ENCODE results near the gene RAB30.

RAB30 gene

DNA sequence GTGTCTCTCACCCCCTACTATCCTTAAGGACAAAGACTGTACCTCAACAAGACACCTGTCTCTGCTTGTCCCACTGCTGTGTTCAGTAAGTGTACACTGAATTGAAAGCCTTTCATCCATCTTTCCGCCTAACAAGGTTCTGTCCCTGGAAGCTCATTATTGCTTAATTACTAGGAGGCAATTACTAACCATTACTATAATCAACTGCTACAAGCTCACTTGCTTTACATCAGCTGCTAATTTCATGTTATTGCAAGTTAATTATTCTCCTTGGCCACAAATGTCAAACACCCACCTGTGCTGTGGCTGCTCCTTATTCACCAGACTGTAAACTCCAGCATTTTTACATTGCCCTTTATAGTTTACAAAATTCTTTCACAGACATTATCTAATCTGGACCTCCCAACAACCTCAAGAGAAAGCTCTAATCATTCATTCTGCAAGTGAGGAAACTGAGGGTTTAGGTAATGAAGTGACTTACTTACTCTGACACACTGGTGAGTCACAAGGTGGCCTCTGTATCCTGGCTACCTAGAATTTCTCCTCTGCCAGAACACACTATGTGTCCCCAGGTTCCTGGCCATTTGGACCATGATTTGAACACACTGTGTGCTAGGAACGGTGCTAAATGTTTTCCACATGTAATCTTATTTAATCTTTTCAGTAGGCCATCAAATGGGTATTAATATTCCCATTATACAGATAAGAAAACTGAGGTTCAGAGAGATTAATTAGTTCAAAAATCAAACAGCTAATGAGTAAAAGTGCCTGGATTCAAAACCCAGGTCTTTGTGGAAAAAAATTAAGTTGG lies 66.7 kb downstream of the RAB30 start:
- Histone ChIP-seq H3K36me3 (ENCODE audit: control insufficient read depth in 5 of 5, insufficient read depth in 5 of 5, low read length in 5 of 5) (no peaks in the 10 kb centered on the region), H3K4me1 (ENCODE audit: control insufficient read depth in 5 of 5, insufficient read depth in 5 of 5, low read length in 5 of 5) (peaks cover 7 to 32% (median 29%) of the 10 kb centered on the region in 5 donors)

DNA sequence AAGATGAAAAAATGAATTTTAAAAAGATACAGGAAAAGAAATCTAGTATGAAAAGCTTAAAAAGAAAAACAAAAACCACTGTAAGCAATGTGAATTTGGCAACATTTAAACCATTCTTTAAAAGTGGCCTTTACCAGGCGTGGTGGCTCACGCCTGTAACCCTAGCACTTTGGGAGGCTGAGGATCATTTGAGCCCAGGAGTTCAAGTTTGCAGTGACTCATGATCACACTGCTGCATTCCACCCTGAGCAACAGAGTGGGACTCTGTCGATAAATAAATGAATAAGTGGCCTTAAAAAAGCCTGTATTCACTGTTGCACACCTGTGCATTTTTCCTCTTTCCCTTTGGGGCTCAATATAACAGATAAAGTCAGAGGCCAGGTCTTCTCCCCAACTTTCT lies 69.2 kb downstream of the RAB30 start:
- Histone ChIP-seq H3K4me1 (ENCODE audit: control insufficient read depth in 5 of 5, insufficient read depth in 5 of 5, low read length in 5 of 5) (peaks cover 2 to 28% (median 24%) of the 10 kb centered on the region in 5 donors), H3K9me3 (ENCODE audit: control insufficient read depth in 5 of 5, low read length in 5 of 5) (no peaks in the 10 kb centered on the region), H3K27ac (ENCODE audit: low read depth, low read length) (no peak overlapping the region), H3K4me3 (ENCODE audit: low read depth in 1 of 5, low read length in 5 of 5) (no peak overlapping the region), H3K9ac (ENCODE audit: low read length in 5 of 5) (no peak overlapping the region), H3K27me3 (ENCODE audit: control insufficient read depth in 5 of 5, insufficient read depth in 4 of 5, low read length in 5 of 5) (no peaks in the 10 kb centered on the region), H3K36me3 (ENCODE audit: control insufficient read depth in 5 of 5, insufficient read depth in 5 of 5, low read length in 5 of 5) (no peaks in the 10 kb centered on the region)

More for the DNA sequence above, 66.7 kb downstream of the RAB30 start:
- H3K9ac ChIP-seq (ENCODE audit: low read length in 5 of 5): no peak overlapping the region
- H3K9me3 ChIP-seq (ENCODE audit: control insufficient read depth in 5 of 5, low read length in 5 of 5): no peaks in the 10 kb centered on the region
- H3K27ac ChIP-seq (ENCODE audit: low read depth, low read length): no peak overlapping the region
- H3K4me3 ChIP-seq (ENCODE audit: low read depth in 1 of 5, low read length in 5 of 5): no peak overlapping the region
- no peaks in the 10 kb centered on the region for H3K27me3 ChIP-seq (ENCODE audit: control insufficient read depth in 5 of 5, insufficient read depth in 4 of 5, low read length in 5 of 5)

DNA sequence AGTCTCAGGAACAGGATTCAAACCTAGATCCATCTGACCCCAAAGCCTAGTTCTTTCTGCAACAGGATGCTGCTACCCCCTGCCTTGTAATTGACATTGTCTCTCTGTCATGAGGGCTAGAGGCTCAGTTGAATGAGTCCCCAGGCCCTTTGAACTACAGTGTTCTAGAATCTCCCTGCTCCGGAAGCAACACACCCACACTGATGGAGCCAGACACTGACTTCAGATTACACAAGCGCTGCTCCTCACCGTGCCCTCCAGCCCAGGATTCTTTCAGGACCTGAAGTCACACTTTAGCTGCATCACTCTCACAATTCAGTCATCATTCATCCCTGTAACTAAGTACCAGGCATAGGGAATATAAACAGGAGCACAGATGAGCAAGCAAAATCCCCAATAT lies 69.6 kb downstream of the RAB30 start:
- Histone ChIP-seq H3K9me3 (ENCODE audit: control insufficient read depth in 5 of 5, low read length in 5 of 5) (no peaks in the 10 kb centered on the region), H3K9ac (ENCODE audit: low read length in 5 of 5) (no peak overlapping the region), H3K27ac (ENCODE audit: low read depth, low read length) (no peak overlapping the region), H3K36me3 (ENCODE audit: control insufficient read depth in 5 of 5, insufficient read depth in 5 of 5, low read length in 5 of 5) (peaks cover 0 to 2% (median 0%) of the 10 kb centered on the region in 5 donors), H3K4me1 (ENCODE audit: control insufficient read depth in 5 of 5, insufficient read depth in 5 of 5, low read length in 5 of 5) (peaks cover 0 to 26% (median 19%) of the 10 kb centered on the region in 5 donors), H3K4me3 (ENCODE audit: low read depth in 1 of 5, low read length in 5 of 5) (no peak overlapping the region), H3K27me3 (ENCODE audit: control insufficient read depth in 5 of 5, insufficient read depth in 4 of 5, low read length in 5 of 5) (no peaks in the 10 kb centered on the region)

DNA sequence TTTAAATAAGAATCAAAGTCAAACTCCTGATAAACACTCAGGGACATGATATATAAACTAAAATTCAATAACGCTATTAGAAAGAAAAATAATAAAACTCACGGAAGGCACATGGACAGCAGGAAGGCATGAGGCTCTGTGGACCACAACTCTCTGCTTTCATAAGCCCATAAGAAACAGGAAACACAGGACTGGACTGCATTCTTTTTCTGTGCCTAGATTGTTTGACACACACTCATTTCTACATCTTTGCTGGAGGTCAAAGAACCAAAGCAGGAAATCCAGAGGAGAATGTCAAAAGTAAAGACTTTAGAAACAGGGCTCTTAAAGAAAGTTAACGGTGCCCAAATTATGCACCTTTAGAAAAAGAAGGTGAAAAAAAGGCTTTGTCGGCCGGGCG lies 71.3 kb downstream of the RAB30 start:
- H3K4me3 ChIP-seq (ENCODE audit: low read depth in 1 of 5, low read length in 5 of 5): no peak overlapping the region
- H3K27ac ChIP-seq (ENCODE audit: low read depth, low read length): no peak overlapping the region
- no peak overlapping the region for H3K9ac ChIP-seq (ENCODE audit: low read length in 5 of 5)
- H3K27me3 ChIP-seq (ENCODE audit: control insufficient read depth in 5 of 5, insufficient read depth in 4 of 5, low read length in 5 of 5): no peaks in the 10 kb centered on the region
- H3K36me3 ChIP-seq (ENCODE audit: control insufficient read depth in 5 of 5, insufficient read depth in 5 of 5, low read length in 5 of 5): peaks cover 0 to 3% (median 0%) of the 10 kb centered on the region in 5 donors
- H3K9me3 ChIP-seq (ENCODE audit: control insufficient read depth in 5 of 5, low read length in 5 of 5): no peaks in the 10 kb centered on the region
- H3K4me1 ChIP-seq (ENCODE audit: control insufficient read depth in 5 of 5, insufficient read depth in 5 of 5, low read length in 5 of 5): peaks cover 0 to 30% (median 19%) of the 10 kb centered on the region in 5 donors

DNA sequence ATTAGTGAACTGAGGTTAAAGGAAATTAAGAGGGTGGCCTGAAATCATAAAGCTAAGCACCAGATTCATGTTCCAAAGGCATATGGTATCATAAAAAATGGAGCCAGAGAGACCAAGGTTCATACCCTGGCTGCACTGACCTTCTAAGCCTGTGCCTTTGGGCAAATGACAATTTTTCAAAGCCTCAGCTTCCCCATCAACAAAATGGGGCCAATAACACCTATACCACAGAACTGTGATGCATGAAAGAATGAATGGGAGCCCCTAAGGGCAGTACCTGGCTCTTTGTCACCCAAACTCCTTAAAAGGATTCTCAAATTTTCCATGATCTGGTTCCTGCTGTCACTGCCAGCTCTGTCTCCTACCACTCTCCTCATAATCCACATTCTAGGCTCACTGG lies 72.5 kb downstream of the RAB30 start:
- peaks cover 0 to 39% (median 29%) of the 10 kb centered on the region in 5 donors for H3K4me1 ChIP-seq (ENCODE audit: control insufficient read depth in 5 of 5, insufficient read depth in 5 of 5, low read length in 5 of 5)
- peaks cover 0 to 3% (median 0%) of the 10 kb centered on the region in 5 donors for H3K36me3 ChIP-seq (ENCODE audit: control insufficient read depth in 5 of 5, insufficient read depth in 5 of 5, low read length in 5 of 5)
- H3K27me3 ChIP-seq (ENCODE audit: control insufficient read depth in 5 of 5, insufficient read depth in 4 of 5, low read length in 5 of 5): no peaks in the 10 kb centered on the region
- H3K9ac ChIP-seq (ENCODE audit: low read length in 5 of 5): no peak overlapping the region
- no peaks in the 10 kb centered on the region for H3K9me3 ChIP-seq (ENCODE audit: control insufficient read depth in 5 of 5, low read length in 5 of 5)
- H3K27ac ChIP-seq (ENCODE audit: low read depth, low read length): no peak overlapping the region
- no peak overlapping the region for H3K4me3 ChIP-seq (ENCODE audit: low read depth in 1 of 5, low read length in 5 of 5)

- no peaks in the 10 kb centered on the region for H3K27me3 ChIP-seq (ENCODE audit: control insufficient read depth in 5 of 5, insufficient read depth in 4 of 5, low read length in 5 of 5)
- peaks cover 0 to 4% (median 2%) of the 10 kb centered on the region in 5 donors for H3K36me3 ChIP-seq (ENCODE audit: control insufficient read depth in 5 of 5, insufficient read depth in 5 of 5, low read length in 5 of 5)
- H3K9ac ChIP-seq (ENCODE audit: low read length in 5 of 5): no peak overlapping the region
- no peak overlapping the region for H3K4me3 ChIP-seq (ENCODE audit: low read depth in 1 of 5, low read length in 5 of 5)
- no peak overlapping the region for H3K27ac ChIP-seq (ENCODE audit: low read depth, low read length)
- H3K9me3 ChIP-seq (ENCODE audit: control insufficient read depth in 5 of 5, low read length in 5 of 5): no peaks in the 10 kb centered on the region
- H3K4me1 ChIP-seq (ENCODE audit: control insufficient read depth in 5 of 5, insufficient read depth in 5 of 5, low read length in 5 of 5): peaks cover 0 to 43% (median 29%) of the 10 kb centered on the region in 5 donors
Measured at GRCh38 chr11:82998697-82999096, 73.0 kb downstream of the RAB30 start.

- H3K9ac ChIP-seq (ENCODE audit: low read length in 5 of 5): no peak overlapping the region
- no peak overlapping the region for H3K27ac ChIP-seq (ENCODE audit: low read depth, low read length)
- peaks cover 7 to 21% (median 10%) of the 10 kb centered on the region in 5 donors for H3K36me3 ChIP-seq (ENCODE audit: control insufficient read depth in 5 of 5, insufficient read depth in 5 of 5, low read length in 5 of 5)
- no peaks in the 10 kb centered on the region for H3K27me3 ChIP-seq (ENCODE audit: control insufficient read depth in 5 of 5, insufficient read depth in 4 of 5, low read length in 5 of 5)
- H3K4me1 ChIP-seq (ENCODE audit: control insufficient read depth in 5 of 5, insufficient read depth in 5 of 5, low read length in 5 of 5): peaks cover 0 to 43% (median 31%) of the 10 kb centered on the region in 5 donors
- H3K9me3 ChIP-seq (ENCODE audit: control insufficient read depth in 5 of 5, low read length in 5 of 5): no peaks in the 10 kb centered on the region
- H3K4me3 ChIP-seq (ENCODE audit: low read depth in 1 of 5, low read length in 5 of 5): no peak overlapping the region
Measured at GRCh38 chr11:82996966-82997606, 74.6 kb downstream of the RAB30 start.

- peaks cover 7 to 22% (median 10%) of the 10 kb centered on the region in 5 donors for H3K36me3 ChIP-seq (ENCODE audit: control insufficient read depth in 5 of 5, insufficient read depth in 5 of 5, low read length in 5 of 5)
- H3K27me3 ChIP-seq (ENCODE audit: control insufficient read depth in 5 of 5, insufficient read depth in 4 of 5, low read length in 5 of 5): no peaks in the 10 kb centered on the region
- no peak overlapping the region for H3K4me3 ChIP-seq (ENCODE audit: low read depth in 1 of 5, low read length in 5 of 5)
- H3K27ac ChIP-seq (ENCODE audit: low read depth, low read length): peak overlapping the region; percentile 19
- H3K9me3 ChIP-seq (ENCODE audit: control insufficient read depth in 5 of 5, low read length in 5 of 5): no peaks in the 10 kb centered on the region
- no peak overlapping the region for H3K9ac ChIP-seq (ENCODE audit: low read length in 5 of 5)
- H3K4me1 ChIP-seq (ENCODE audit: control insufficient read depth in 5 of 5, insufficient read depth in 5 of 5, low read length in 5 of 5): peaks cover 0 to 41% (median 29%) of the 10 kb centered on the region in 5 donors
Measured at GRCh38 chr11:82995754-82996398, 75.8 kb downstream of the RAB30 start.

DNA sequence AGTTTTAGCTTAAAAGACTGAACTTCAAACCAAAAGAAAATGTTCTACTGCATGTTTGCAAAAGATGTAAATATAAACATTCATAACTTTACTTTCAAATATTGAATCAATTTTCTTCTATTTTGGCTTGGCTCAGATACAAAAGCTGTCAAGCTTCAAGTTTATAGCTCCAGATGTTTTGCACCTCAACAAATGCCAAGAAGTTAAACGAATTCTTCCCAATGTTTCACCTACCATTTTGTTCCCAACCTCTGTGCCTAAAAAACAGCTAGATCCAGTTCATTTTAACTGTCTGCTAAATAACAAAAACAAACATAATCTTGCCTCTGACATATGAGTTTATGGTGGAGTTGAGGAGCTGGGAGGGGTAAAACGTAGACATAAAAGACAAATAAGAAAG lies 76.5 kb downstream of the RAB30 start:
- H3K36me3 ChIP-seq (ENCODE audit: control insufficient read depth in 5 of 5, insufficient read depth in 5 of 5, low read length in 5 of 5): peaks cover 7 to 22% (median 10%) of the 10 kb centered on the region in 5 donors
- no peak overlapping the region for H3K4me3 ChIP-seq (ENCODE audit: low read depth in 1 of 5, low read length in 5 of 5)
- H3K9me3 ChIP-seq (ENCODE audit: control insufficient read depth in 5 of 5, low read length in 5 of 5): no peaks in the 10 kb centered on the region
- peak overlapping the region; percentile 19 for H3K27ac ChIP-seq (ENCODE audit: low read depth, low read length)
- H3K9ac ChIP-seq (ENCODE audit: low read length in 5 of 5): no peak overlapping the region
- peaks cover 0 to 41% (median 29%) of the 10 kb centered on the region in 5 donors for H3K4me1 ChIP-seq (ENCODE audit: control insufficient read depth in 5 of 5, insufficient read depth in 5 of 5, low read length in 5 of 5)
- no peaks in the 10 kb centered on the region for H3K27me3 ChIP-seq (ENCODE audit: control insufficient read depth in 5 of 5, insufficient read depth in 4 of 5, low read length in 5 of 5)
